ENCODE data around the gene CHD6. TPM values are rescaled to one million over a fixed set of nuclear protein-coding genes. Genes with fewer than 3 reads are reported as not detected.

Gene CHD6
- total RNA-seq, 1 donor from 2014 or later, result 114 TPM

DNA sequence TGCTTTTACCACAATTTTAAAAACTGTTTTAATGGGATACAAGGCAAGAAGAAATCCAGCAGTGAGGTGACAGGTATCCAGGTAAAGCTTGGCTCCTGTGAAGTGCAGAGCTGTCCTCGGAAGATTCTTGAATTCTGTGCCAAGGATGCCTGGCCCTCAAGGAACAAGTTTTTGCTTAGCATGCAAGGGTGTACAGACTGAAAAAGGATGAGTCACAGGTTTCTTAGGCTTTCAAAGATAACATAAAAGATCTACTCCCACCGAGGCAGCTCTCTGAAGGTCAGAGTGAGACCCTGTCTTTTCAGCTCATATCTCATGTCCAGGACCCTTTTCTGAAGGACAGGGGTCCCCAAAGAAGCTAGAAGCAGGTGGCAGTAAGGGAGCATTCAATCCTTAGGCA, 83.3 kb downstream of the CHD6 start:
- H3K4me1 Mint-ChIP-seq (ENCODE audit: low read depth), result peaks cover 20% of the 10 kb centered on the region
- peaks cover 21% of the 10 kb centered on the region for H3K36me3 Mint-ChIP-seq (ENCODE audit: insufficient read depth)
- TF ChIP-seq, protein P1, sequence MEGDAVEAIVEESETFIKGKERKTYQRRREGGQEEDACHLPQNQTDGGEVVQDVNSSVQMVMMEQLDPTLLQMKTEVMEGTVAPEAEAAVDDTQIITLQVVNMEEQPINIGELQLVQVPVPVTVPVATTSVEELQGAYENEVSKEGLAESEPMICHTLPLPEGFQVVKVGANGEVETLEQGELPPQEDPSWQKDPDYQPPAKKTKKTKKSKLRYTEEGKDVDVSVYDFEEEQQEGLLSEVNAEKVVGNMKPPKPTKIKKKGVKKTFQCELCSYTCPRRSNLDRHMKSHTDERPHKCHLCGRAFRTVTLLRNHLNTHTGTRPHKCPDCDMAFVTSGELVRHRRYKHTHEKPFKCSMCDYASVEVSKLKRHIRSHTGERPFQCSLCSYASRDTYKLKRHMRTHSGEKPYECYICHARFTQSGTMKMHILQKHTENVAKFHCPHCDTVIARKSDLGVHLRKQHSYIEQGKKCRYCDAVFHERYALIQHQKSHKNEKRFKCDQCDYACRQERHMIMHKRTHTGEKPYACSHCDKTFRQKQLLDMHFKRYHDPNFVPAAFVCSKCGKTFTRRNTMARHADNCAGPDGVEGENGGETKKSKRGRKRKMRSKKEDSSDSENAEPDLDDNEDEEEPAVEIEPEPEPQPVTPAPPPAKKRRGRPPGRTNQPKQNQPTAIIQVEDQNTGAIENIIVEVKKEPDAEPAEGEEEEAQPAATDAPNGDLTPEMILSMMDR (IDR thresholded peaks at IDR 0.05; ENCODE audit: unreplicated experiment), result no peak
- no peak for DNase-seq (ENCODE audit: low spot score, unreplicated experiment)
- H3K9me3 Mint-ChIP-seq (ENCODE audit: low read depth), result peaks cover 6% of the 10 kb centered on the region
- H3K27ac Mint-ChIP-seq, result no peak overlapping the region
- H3K27me3 Mint-ChIP-seq, result no peaks in the 10 kb centered on the region
- no peak overlapping the region for H3K4me3 Mint-ChIP-seq (ENCODE audit: low read depth)

DNA sequence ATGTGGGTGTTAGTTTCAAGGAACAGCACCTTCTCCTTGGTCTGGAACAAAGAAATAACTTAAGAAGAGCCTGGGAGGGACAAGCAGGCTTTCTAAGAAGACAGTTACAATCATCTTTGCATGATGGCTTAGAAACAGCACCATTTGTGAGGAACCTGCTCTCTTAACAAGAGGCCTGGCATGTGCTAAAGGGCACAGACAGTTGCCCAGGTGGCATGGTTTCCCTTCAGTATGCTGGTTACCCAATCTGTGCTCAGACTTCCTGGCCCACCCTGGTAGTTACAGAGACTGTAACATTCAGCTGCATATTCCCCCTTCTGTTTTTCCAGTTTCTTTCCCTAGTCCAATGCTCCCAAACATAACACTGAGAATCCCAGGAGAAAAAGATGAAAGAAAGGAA, 84.0 kb downstream of the CHD6 start:
- DNase-seq (ENCODE audit: low spot score, unreplicated experiment), result no peak
- H3K27me3 Mint-ChIP-seq, result no peaks in the 10 kb centered on the region
- H3K9me3 Mint-ChIP-seq (ENCODE audit: low read depth), result peaks cover 6% of the 10 kb centered on the region
- TF ChIP-seq, protein P1 (IDR thresholded peaks at IDR 0.05; ENCODE audit: unreplicated experiment), result no peak
- H3K4me3 Mint-ChIP-seq (ENCODE audit: low read depth), result no peak overlapping the region
- peaks cover 22% of the 10 kb centered on the region for H3K36me3 Mint-ChIP-seq (ENCODE audit: insufficient read depth)
- H3K27ac Mint-ChIP-seq, result no peak overlapping the region
- peaks cover 17% of the 10 kb centered on the region for H3K4me1 Mint-ChIP-seq (ENCODE audit: low read depth)

DNA sequence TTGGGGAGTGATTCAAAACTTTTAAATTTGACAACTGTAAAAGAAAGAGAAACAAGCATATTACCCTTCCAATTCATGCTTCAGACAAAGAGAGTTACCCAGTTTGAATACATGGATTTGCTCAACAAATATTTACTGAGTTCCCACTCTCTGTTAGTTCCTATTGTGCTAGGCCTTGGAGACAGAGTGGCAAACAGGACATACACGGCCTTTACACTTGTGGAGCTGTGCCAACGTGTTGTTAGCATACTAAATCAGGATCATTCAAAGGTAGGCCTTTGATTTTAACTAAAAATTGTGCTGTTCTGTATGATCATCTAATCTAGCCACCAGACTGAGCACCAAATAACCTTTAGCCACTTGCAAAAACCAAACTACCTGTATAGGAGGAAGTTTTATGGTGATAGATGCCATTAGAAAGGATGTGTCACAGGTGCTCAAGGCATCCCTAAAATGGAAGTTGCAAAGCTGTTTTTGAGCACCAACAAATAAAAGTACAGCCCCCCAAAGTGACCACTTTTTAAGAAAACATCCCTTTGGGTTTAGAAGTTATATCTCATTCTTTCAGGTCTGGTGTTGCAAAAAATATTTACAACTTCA, 84.5 kb downstream of the CHD6 start:
- Mint-ChIP-seq H3K36me3 (ENCODE audit: insufficient read depth) (peaks cover 17% of the 10 kb centered on the region), H3K27ac (peak overlapping the region; percentile 23), H3K9me3 (ENCODE audit: low read depth) (peaks cover 6% of the 10 kb centered on the region), H3K4me1 (ENCODE audit: low read depth) (peaks cover 12% of the 10 kb centered on the region), H3K27me3 (no peaks in the 10 kb centered on the region), H3K4me3 (ENCODE audit: low read depth) (no peak overlapping the region)
- TF ChIP-seq, protein P1 (IDR thresholded peaks at IDR 0.05; ENCODE audit: unreplicated experiment), result no peak
- DNase-seq (ENCODE audit: low spot score, unreplicated experiment), result no peak

DNA sequence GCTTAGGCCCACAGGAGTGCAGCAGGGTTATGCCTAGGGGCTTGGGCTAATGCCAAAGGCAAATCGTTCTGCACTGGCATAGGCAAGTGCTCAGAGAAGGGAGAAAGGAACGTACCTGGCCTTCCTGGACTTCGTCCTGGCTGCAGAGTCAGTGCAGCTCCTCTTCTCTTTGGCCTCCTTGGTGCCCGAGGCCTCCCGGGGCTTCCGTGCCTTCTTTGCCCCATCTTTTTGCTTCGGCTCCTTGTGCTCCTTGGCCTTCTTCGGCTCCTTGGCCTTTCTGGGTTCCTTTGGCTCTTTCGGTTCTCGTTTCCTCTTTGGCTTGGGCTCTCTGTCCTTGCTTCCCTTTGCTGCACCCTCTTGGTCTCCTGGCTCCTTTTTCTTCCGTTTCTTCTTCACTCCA, 85.2 kb downstream of the CHD6 start:
- peaks cover 6% of the 10 kb centered on the region for H3K9me3 Mint-ChIP-seq (ENCODE audit: low read depth)
- H3K4me3 Mint-ChIP-seq (ENCODE audit: low read depth), result no peak overlapping the region
- H3K27me3 Mint-ChIP-seq, result no peaks in the 10 kb centered on the region
- H3K27ac Mint-ChIP-seq, result peak overlapping the region; percentile 23
- TF ChIP-seq, protein P1 (IDR thresholded peaks at IDR 0.05; ENCODE audit: unreplicated experiment), result no peak
- H3K36me3 Mint-ChIP-seq (ENCODE audit: insufficient read depth), result peaks cover 16% of the 10 kb centered on the region
- peaks cover 12% of the 10 kb centered on the region for H3K4me1 Mint-ChIP-seq (ENCODE audit: low read depth)
- no peak for DNase-seq (ENCODE audit: low spot score, unreplicated experiment)

DNA sequence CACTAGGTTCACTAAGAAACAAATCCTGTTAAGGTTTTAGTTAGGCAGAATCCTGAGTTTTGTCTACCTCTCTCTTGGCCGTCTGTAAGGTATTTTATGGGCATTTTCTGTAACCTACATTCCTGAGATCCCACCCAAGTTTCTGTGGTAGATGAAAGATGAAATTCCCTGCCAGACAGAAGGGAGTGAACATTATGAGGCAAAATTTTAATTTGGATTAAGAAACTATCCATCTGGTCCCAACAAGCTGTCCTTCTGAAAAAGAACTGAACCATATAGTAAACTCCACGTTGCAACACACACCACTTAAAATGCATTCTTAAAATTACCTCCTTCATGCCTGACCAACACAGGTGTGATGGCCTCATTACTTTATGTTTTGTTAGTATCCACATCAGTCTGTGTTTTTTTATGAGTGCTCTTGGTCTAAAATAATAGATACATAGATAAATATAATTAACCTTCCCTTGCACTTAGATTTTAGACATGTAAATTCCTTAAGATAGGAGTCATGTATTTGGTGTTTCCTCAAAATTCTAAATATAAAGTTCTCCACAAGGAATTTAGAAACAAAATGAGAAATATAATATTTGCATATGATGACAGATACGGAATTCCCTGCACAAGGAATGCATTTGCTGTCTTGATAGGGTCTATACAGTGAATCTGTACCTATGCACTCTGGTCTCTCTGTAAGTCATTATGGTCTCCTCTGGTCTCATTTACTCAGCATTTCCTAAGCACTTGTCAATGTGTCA, 86.5 kb downstream of the CHD6 start:
- Mint-ChIP-seq H3K9me3 (ENCODE audit: low read depth) (no peaks in the 10 kb centered on the region), H3K36me3 (ENCODE audit: insufficient read depth) (peaks cover 10% of the 10 kb centered on the region), H3K4me3 (ENCODE audit: low read depth) (no peak overlapping the region), H3K27ac (no peak overlapping the region), H3K4me1 (ENCODE audit: low read depth) (peaks cover 15% of the 10 kb centered on the region), H3K27me3 (no peaks in the 10 kb centered on the region)
- TF ChIP-seq, protein P1 (IDR thresholded peaks at IDR 0.05; ENCODE audit: unreplicated experiment), result no peak
- DNase-seq (ENCODE audit: low spot score, unreplicated experiment), result no peak
